C4-2B (cell line): ENCODE measurements around the gene FKBP1A.

Experiments
- ZFX ChIP-seq: fragments of 450-650 bp; IDR thresholded peaks from 2 replicates; pipeline ENCODE4 v1.6.1; 2017
- TF ChIP-seq, protein P1 (sequence below): fragments of 450-650 bp; conservative IDR thresholded peaks from 2 replicates; pipeline ENCODE4 v1.5.1; 2017; ENCODE audit warnings: mild to moderate bottlenecking

DNA sequence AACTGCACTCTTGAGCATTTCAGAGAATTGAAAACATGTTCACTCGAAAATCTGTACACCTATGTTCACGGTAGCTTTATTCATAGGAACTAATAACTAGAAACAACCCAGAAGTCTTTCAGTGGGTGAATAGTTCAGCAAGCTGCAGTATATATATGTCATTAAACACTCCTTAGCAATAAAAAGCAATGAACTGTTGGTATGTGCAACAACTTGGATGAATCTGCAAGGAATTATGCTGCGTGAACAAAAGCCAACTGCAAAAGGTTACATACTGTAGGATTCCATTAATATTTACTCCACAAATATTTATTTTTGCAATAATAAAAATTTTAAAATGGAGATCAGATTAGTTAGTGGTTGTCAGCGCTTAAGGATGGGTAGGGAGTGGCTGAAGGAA, 22.1 kb upstream of the FKBP1A start:
- TF ChIP-seq, protein P1, sequence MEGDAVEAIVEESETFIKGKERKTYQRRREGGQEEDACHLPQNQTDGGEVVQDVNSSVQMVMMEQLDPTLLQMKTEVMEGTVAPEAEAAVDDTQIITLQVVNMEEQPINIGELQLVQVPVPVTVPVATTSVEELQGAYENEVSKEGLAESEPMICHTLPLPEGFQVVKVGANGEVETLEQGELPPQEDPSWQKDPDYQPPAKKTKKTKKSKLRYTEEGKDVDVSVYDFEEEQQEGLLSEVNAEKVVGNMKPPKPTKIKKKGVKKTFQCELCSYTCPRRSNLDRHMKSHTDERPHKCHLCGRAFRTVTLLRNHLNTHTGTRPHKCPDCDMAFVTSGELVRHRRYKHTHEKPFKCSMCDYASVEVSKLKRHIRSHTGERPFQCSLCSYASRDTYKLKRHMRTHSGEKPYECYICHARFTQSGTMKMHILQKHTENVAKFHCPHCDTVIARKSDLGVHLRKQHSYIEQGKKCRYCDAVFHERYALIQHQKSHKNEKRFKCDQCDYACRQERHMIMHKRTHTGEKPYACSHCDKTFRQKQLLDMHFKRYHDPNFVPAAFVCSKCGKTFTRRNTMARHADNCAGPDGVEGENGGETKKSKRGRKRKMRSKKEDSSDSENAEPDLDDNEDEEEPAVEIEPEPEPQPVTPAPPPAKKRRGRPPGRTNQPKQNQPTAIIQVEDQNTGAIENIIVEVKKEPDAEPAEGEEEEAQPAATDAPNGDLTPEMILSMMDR: no peak
- no peak for TF ChIP-seq ZFX
